ENCODE data around the gene MPP2.

The MPP2 gene

DNA sequence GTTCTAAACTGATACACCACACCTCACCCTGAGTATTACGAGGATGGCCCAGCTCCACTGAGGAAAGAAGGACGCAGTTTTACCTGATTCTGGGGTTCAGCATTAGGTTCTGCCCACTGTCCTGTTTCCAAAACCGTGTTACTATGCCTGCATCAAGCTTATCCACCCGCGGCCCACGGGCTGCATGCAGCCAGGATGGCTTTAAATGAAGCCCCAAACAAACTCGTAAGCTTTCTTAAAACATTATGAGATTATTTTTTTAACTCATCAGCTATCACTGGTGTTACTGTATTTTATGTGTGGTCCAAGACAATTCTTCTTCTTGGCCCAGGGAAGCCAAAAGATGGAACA, 64.4 kb downstream of the MPP2 start:
- DNase-seq, result no peak

DNA sequence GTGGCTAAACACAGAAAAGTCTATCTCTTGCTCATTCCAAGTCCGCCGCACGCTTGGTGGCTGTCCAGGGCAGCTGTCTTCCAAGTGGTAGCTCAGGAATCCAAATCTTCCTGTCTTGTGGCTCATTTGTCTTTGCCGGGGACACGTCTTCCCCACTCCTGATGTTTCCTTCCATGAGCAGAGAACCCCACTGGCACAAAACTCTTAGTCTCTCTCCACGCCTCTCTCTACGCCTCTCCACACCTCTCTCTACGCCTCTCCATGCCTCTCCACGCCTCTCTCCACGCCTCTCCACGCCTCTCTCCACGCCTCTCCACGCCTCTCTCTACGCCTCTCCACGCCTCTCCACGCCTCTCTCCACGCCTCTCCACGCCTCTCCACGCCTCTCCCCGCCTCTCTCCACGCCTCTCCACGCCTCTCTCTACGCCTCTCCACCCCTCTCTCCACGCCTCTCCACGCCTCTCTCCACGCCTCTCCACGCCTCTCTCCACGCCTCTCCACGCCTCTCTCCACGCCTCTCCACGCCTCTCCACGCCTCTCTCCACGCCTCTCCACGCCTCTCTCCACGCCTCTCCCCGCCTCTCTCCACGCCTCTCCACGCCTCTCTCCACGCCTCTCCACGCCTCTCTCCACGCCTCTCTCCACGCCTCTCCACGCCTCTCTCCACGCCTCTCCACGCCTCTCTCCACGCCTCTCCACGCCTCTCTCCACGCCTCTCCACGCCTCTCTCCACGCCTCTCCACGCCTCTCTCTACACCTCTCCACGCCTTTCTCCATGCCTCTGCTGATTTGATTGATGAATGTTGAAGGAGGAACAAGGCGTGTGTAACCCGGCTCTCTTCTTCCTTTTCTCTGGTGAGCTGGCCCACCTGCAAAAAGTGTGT, 65.0 kb downstream of the MPP2 start:
- DNase-seq, result peak; percentile 94

DNA sequence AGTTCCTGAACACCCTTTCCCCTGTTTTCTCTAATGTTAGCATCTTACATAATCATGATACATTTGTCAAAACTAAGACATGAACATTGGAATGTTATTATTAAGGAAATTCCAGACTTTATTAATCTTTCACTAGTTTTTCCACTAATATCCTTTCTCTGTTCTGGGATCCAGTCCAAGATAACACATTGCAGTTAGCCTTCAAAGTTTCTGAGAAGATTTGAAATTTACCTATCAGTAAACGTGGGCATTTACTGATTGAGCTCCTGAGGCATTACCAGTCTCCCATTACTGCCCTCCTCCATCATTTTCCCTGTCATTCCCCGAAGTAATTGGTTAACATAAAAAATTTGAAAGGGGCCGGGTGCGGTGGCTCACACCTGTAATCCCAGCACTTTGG, 66.1 kb downstream of the MPP2 start:
- no peak for DNase-seq

DNA sequence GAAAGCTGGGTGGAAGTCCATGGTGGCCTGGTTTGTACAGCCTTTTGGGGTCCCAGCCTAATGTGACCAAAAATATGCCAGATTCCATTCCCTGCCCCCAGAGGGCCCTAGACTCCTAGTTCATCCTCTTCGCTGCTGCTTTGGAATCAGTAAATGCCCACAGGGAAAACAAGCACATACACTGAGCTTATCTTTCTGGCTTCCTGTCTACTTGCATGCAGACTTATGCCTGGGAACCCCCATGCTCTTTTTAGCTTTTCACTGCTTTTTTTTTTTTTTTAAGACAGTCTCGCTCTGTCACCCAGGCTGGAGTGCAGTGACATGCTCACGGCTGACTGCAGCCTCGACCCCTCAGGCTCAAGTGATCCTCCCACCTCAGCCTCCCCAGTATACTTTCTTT, 66.5 kb downstream of the MPP2 start:
- DNase-seq, result peak; percentile 48

DNA sequence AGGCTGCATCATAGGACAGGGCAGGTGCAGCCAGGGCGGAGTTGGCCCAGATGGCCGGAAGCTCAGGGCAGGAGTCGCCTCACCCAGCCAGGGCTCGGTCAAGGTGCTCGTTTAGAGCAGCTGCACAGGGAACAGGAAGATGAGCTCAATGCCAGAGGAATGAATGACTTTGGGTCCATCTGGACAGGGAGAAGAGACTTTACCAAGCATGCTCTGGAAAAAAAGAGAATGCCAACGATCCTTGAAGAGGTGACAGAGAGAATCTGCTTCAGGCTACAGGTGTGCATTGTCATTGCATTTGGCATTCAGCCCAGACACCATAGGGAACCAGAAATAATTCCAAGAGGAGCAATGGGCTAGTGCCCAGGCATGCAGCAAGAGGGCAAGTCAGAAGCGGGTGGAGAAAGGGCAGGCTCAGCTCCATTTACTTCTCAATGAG, 67.6 kb downstream of the MPP2 start:
- DNase-seq, result peak; percentile 99

DNA sequence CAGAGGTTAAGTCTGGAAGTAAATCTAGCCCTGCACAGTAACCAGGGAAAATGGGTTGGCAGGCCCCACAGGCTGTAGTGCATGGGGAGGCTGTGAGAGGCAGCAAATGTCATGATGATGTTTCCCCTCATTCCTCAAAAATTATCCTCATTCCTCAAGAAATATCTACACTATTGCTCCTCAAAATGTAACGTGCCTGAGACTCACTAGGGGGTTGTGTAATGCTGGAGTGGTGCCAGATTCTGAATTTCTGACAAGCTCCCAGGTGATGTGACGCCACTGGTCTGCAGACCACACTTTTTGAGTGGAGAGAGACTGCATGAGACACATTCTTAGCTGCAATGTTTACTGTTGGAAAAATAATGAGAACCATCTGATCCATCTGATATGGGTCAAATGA, 73.2 kb downstream of the MPP2 start:
- DNase-seq, result peak; percentile 48

DNA sequence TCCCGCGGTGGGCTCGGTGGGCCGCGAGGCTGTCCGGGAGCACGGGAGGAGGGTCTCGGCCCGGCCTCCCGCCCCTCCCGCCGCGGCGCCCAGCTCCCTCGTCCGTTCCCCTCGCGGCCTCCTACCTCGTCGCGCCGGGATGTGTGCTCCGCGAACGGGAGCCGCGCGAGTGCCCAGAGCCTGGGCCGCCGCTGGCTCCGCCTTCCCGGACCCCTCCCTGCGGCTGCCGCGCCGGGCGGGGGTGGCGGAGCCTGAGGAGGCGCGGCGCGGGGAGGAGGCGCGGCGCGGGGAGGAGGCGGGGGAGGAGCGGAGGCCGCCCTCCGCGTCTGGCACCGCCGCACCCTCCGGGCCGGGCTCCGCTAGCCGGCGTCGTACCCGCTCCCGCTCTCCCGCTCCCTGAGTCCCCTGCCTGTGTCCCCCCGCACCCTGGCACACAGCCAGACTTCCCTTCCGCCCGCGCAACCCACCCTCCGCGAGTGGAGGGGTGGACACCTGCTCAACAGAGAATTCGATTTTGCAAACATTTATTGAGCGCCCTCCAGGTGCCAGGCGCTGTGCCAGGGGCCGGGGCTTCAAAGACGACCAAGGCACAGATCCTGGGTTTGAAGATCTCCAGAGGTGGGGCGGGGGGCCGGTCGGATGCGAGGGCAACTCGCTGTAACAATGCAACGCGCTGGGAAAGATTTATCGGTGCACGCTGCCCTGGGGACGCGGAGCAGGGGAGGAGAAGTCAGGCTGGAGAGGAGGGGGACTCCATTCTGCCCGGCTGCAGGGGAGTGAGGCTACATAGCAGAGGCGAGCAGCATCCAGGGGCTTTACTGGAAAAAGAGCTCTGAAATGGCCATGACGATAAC, 74.1 kb downstream of the MPP2 start, which contains the start of gene MPP3:
MPP3 (minus strand) TSS at position 171 of the 854 bp plus-strand sequence. CDS start 1,240 bp downstream, outside the sequence.
- DNase-seq, result peak; percentile 97

DNA sequence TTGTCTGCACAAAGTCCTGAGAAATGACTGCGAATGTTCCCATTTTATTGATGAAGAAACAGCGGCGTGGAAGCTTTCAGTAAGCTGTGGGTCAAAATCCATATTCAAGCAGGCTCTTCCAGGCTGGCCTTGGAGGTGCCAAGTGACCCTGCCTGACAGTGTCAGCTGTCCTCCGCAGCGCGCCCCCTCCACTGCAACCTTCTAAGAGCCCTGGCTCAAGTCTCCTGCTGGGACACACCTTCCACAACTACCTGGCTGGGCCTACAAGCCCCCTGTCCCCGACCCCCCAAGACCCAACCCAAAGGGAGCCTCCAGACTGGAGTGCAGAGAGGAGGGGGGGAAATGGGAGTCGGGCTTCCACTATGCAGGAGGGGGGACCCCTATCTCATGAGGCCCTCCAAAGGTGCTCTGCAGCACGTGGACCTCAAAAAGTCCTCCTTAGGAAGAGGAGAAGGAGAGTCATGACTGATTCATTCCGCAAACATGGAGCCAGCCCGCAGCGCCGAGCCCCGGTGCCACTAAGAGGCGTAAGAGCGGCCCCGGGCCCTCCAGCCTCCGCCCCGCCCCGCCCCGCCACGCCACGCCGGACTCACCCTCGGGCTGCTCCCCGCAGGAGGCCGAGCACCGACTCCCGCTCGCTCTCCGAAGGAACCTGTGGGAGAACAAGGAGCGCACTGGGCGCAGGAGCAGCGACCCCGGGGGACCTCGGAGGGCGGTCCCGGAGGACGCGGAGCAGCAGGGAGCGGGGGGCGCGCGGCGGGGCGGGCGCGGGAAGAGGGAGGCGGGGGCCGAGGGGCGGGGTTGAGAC, 75.0 kb downstream of the MPP2 start:
- peak; percentile 85 for DNase-seq

DNA sequence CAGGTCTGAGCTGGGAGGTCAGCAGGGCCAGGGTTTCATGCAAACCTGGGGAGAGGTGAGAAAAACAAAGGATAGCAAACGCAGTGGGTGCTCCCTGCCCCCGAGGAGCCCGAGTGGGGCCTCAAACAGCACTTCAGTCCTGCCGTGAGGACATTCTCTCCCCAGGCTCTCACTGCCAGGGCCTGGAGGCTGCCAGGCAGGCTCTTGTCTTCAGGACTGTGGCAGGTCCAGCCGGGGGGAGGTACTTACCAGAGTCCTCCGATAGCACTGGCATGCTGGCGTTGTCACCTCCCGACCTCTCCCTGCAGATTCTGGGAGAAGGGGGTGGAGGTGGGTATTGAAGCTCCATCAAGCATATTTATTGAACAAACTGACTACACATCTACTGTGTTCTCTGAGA, 75.7 kb downstream of the MPP2 start:
- no peak for DNase-seq

DNA sequence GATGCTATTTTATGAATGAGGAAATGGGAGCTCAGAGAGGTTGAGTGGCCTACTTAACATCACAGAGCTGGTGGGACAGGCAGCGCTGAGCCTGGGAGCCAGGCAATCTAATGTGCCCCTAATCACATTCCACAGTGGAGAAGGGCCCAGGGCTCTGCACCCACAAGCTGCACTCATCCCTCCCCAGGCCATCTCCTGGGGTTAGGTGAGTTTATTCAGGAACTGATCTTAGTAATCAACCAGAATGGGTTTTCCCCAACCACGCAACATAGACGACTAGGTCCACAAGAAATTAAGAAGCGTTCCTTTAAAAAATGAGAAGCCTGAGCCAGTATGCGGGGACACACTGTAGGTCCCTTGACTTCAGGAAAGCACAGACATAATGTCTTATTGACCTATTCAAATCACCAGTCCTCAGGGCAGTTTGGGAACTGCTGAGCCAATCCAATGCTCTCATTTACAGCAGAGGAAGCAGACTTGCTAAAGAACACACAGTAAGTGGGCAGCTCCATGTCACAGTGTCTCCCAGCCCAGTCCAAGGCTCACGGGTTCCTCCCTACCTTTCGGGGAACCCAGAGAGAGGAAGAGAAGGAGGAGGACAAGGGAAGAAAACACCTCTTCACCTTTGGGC, 76.7 kb downstream of the MPP2 start:
- no peak for DNase-seq

DNA sequence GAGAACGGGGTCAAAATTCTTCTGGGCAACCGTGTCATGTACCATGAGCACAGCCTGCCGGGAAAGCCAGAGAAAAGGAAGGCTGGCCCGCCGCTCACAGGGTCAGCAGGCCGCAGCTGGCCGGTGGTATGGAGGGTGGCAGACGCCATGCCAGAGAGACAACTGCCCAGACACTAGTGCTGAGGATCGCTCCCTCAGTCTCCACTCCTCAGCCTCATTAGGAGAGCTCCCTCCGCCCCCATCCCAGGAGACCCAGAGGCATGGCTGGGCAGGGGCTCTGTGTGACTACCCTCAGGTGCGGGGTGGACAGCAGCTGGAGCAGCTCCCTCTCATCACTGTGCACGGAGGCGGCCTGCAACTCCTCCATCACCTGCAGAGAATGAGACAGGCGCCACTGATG, 77.6 kb downstream of the MPP2 start:
- no peak for DNase-seq

DNA sequence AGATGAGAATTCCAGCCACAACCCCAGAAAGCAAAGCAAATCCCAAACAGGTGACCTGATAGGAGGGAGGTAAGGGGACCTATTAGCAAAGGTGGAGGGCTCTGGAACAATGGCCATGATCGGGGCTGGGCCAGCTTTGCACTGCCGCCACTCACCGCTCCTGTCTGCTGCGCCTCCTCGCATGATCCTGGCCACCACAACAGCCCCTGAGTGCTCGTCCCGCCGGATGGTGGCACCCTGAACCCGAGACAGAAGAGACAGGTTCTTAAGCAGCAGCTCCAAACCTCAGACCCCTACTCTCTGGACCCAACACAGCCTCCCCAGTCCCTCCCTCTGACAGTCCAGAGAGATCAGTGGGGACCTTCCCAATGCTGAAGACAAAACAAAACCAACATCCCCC, 79.7 kb downstream of the MPP2 start:
- no peak for DNase-seq

DNA sequence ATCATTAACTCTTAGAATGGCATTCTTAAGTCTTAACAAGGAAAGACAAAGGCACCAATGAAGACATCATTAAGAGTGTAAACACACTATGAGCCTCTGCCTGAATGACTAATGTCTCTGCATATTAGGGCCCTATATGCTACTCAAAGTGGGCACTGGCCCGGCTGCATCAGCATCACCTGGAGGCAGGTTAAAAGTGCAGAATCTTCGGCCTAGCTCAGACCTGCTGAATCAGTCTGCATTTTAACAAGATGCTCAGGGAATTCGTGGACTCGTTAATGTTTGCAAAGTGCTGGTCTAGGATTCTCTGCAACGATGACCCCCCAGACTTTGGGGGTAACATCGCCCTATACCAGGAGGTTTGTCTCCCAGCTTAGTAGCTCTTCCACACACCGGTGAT, 81.1 kb downstream of the MPP2 start:
- DNase-seq, result no peak

DNA sequence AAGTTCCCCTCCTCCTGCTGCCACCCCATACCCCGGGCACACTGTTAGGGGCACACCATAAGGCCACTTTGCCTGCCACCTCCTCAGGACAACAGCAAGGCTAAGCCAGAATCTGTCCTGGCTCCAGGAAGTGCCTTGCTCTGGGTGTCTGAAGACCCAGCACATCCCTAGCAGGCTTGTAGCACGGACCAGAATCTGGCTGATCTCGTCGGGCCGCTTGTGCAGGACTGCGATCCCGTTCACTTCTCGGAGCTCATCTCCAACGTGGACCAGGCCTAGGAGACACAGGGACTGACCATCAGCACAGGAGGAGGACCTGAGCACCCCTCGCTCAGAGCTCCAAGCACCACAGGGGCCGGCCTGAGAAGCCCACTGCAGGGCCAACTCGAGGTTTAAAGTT, 81.8 kb downstream of the MPP2 start:
- DNase-seq, result no peak

Measured in DMS53 (cell line).